AG09309 (cell line): ENCODE measurements around the gene PHB1.
"Not testable (repeated sequence)": the region's sequence is repeated elsewhere in the genome, so short reads cannot be mapped to it uniquely, and the experiment has no call there.

Experiments used
- DNase-seq: peaks from one replicate; pipeline ENCODE4 v3.0.0-alpha.2; 2010; ENCODE audit warnings: low read depth
- H3K4me3 ChIP-seq: 2 replicates; pipeline ENCODE4 v1.5.1; 2011; ENCODE audit warnings: mild to moderate bottlenecking, low read depth, low read length, moderate library complexity; ENCODE audit not compliant: control insufficient read depth
- TF ChIP-seq, protein P1 (sequence below): IDR thresholded peaks from 2 replicates; pipeline ENCODE4 v1.5.1; 2011; ENCODE audit warnings: mild to moderate bottlenecking, low read depth, low read length, inconsistent platforms; ENCODE audit not compliant: insufficient read depth, control insufficient read depth; ENCODE audit errors: missing control alignments

Gene PHB1

DNA sequence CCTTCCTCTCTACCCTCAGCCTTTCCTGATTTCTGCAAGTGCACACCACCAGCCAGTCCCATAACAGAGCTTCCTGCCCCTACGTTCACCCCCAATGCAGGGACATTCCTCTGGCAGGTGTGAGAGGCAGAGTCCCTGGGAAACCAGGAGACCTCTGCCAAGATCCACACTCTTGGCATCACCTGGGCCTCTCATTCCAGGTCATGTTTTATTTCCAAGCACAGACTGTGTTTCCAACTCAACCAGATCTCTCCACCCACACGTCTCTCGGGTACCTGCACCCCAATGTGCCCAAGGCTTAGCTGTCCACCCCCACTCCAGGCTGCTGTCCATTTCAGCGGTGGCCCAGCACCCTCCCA, 21.0 kb upstream of the PHB1 start:
- TF ChIP-seq, protein P1, sequence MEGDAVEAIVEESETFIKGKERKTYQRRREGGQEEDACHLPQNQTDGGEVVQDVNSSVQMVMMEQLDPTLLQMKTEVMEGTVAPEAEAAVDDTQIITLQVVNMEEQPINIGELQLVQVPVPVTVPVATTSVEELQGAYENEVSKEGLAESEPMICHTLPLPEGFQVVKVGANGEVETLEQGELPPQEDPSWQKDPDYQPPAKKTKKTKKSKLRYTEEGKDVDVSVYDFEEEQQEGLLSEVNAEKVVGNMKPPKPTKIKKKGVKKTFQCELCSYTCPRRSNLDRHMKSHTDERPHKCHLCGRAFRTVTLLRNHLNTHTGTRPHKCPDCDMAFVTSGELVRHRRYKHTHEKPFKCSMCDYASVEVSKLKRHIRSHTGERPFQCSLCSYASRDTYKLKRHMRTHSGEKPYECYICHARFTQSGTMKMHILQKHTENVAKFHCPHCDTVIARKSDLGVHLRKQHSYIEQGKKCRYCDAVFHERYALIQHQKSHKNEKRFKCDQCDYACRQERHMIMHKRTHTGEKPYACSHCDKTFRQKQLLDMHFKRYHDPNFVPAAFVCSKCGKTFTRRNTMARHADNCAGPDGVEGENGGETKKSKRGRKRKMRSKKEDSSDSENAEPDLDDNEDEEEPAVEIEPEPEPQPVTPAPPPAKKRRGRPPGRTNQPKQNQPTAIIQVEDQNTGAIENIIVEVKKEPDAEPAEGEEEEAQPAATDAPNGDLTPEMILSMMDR = no peak
- H3K4me3 ChIP-seq = no peak overlapping the region
- DNase-seq = no peak

DNA sequence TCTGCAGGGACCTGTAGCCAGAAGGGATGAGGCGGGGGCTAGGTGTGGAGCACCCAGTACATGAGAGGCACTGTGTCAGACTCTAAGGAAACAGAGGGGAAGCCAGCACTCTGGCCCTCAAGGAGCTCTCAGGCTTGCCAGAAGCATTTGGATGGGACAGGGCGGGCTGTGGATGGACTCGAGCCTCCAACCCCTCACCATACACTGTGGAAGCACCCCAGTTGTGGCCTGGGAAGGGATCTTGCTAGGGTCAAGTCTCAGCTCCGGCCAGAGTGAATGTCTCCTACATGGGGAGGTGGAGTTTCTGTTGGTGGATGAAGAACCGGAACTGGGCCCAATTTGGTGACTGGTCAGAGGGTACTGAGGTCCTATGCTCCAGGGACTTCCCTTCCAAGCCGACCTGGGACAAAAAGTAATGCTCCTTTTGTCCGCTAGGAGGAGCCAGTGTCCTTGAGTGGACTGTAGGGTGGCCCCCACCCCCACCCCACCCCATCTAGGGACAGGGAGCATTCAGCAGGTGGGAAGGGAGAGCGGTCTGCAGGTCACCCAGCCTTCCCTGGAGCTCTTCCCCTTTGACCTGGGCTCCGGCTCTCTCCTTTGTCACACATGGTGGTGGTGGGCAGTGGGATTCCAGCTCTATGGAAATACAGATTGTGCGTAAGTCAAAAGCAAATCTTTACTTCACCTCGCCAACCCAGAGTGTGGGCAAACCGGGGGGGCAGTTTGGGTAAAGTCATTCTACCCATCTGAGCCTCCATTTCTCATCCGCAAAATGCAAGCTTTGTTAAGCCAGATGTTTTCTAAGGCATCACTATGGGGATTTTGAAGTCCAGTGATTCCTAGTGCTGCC, 20.4 kb upstream of the PHB1 start:
- DNase-seq = no peak
- H3K4me3 ChIP-seq = no peak overlapping the region
- TF ChIP-seq, protein P1 = peak; percentile 80

DNA sequence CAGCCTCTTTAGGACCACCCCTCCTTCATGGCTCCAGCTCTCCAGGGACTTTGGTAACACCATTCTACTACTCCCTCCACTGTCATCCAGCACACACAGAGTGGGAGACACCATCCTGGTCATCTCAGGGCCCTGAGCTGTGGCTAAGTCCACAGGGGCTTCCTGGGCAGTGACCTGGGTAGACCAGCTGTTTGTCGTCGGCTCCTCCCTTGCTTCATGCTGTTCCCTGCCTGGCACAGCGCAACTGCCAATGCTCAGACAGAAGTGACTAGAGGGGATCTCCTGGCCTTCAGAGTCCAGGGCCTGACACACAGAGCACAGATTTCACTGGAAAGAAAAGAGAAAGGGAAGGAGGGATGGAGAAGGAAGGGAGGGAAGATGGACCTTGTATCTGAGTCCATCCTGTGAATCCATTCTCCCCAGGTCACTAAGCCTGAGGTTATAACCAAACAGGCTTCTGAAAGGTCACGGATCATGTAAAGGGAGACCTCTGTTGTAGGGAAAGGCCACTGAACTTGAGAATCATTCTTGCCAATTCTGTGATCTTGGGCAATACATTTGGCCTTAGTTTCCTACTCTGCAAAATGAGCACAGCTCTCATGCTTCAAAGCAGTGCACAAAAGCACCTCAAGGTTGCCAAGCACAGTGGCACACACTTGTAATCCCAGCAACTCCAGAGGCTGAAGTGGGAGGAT, 18.5 kb upstream of the PHB1 start:
- no peak for DNase-seq
- no peak overlapping the region for H3K4me3 ChIP-seq
- TF ChIP-seq, protein P1 = no peak

DNA sequence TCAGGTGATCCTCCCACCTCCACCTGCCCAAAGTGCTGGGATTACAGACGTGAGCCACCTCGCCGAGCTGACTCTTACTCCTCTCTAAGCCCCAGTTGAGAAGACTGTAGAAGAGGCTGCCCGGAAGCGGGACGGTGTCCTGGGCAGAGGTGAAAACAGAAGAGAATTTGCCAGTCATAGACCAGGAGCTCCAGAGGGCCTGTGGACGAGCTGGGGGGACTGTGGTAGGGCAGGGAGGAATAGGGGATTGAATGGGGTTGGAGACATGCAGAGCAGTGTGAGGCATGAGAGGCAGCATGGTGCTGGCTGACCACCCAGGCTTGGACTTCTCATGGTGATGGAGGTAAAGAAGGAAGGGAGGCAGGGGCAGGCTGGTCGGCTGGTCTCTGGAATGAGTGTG, 17.1 kb upstream of the PHB1 start:
- no peak overlapping the region for H3K4me3 ChIP-seq
- TF ChIP-seq, protein P1 = no peak
- no peak for DNase-seq

GRCh38 chr17:49425004-49425286, 10.3 kb upstream of the PHB1 start:
- no peak for DNase-seq
- TF ChIP-seq, protein P1 = no peak
- no peak overlapping the region for H3K4me3 ChIP-seq

DNA sequence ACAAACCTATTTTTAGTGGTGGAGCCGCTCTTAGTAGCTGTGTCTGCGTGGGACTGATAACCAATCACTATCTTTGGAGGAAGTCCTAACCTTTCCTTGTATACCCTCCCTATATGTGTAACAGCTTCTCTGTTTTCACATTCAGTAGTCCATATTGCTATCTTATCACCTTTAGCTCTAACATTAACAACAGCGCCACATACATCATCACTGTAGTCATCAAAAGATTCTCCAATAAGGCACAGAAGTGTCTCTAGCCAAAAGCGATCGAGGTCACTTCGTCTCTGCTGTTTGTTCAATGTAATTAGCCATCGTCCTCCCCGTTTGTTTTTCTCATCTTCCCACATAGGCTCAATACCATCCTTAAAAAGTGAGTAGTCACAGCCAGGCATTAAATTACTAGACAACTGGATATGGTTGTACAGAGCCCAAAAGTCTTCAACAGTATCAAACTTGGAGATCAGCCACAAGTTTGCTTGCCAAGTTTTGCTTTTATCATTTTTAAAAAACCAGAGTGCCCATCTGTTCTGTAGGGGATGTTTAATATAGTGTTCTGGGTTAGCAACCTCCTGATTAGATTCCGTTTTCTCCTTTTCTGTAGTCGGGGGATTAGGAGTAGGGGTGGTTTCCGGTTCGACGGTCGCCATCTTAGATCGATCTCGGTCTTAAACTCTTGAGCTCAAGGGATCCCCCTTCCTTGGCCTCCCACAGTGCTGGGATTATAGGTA, 9.8 kb upstream of the PHB1 start:
- not testable (repeated sequence) for H3K4me3 ChIP-seq, DNase-seq

DNA sequence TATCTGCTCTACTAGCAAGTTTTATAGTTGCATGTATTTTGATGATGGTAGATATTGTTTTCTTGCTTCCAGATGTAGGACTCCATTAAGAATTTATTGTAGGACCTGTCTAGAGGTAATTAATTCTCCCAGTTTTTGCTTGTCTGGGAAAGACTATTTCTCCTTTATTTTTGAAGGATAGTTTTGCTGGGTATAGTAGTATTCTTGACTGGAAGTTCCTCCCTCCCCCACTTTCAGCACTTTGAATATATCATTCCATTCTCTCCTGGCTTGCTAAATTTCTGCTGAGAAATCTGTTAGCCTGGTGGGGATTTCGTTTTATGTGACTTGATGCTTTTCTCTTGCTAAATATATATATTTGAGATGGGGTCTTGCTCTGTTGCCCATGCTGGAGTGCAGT, 8.0 kb upstream of the PHB1 start:
- TF ChIP-seq, protein P1 = no peak
- DNase-seq = no peak
- H3K4me3 ChIP-seq = no peak overlapping the region

GRCh38 chr17:49419761-49420160, 5.1 kb upstream of the PHB1 start:
- not testable (repeated sequence) for H3K4me3 ChIP-seq, DNase-seq

DNA sequence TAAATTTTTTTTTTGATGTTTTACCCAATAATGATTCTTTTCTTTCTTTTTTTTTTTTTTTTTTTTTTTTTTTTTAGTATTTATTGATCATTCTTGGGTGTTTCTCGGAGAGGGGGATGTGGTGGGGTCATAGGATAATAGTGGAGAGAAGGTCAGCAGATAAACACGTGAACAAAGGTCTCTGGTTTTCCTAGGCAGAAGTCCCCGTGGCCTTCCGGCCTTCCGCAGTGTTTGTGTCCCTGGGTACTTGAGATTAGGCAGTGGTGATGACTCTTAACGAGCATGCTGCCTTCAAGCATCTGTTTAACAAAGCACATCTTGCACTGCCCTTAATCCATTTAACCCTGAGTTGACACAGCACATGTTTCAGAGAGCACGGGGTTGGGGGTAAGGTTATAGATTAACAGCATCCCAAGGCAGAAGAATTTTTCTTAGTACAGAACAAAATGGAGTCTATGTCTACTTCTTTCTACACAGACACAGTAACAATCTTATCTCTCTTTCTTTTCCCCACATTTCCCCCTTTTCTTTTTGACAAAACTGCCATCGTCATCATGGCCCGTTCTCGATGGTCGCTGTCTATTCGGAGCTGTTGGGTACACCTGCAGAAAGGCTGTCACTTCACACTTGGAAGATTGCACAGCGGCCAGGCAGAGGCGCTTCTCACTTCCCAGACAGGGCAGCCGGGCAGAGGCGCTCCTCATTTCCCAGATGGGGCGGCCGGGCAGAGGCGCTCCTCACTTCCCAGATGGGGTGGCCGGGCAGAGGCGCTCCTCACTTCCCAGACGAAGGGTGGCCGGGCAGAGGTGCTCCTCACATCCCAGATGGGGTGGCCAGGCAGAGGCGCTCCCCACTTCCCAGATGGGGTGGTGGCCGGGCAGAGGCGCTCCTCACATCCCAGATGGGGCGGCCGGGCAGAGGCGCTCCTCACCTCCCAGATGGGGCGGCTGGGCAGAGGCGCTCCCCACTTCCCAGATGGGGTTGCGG, 4.4 kb upstream of the PHB1 start:
- not testable (repeated sequence) for H3K4me3 ChIP-seq, DNase-seq
